Measurements from ENCODE around the gene C3orf20. TPM values are rescaled to one million over a fixed set of nuclear protein-coding genes. Genes with fewer than 3 reads are reported as not detected.

Gene C3orf20
- total and polyA plus RNA-seq, 2 of the 4 experiments (the other 2 are of a cell fraction), result not detected

DNA sequence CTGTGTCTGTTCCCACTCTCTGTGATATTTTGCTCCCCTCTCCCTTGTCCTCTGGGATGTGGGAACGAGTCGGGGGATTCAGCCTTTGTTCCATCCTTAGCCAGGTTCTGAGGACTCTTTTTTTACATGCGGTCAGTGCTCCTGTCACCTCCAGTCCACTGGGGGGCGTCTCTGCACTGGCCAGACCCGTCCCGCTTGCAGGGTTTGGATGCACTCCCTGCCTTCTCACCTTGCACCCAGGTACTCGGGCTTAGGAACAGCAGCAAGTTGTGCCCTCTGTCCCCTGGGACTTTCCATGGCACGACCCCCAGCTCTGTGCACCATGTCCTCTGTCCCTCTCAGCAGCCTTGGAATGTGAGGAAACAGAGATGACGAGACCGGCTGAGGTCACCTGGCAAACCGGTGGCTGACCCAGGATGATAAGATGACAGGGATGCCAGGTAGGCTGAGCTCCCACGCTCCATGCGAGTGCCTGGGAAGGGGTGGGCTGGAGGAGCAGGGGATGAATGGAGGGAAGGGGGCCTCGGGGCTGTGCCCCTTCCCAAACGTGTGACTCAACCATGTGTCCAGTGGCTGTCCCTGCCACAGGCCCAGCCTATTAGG, 116.5 kb downstream of the C3orf20 start:
- Histone ChIP-seq H3K14ac (replicated peaks; ENCODE audit: low read depth, low read length) (no peak overlapping the region), H3K27me3 (ENCODE audit: control insufficient read depth, insufficient read depth, low read length) (peaks cover 30% of the 10 kb centered on the region), H3K27ac (ENCODE audit: insufficient read depth, low read length) (no peak overlapping the region), H3K9ac (ENCODE audit: low read depth, low read length) (no peak overlapping the region), H3K56ac (ENCODE audit: extremely low read depth, insufficient read depth, low read length) (no peak overlapping the region), H3K9me3 (ENCODE audit: control insufficient read depth, insufficient read depth, low read length) (no peaks in the 10 kb centered on the region), H2AK5ac (ENCODE audit: low read depth, low read length) (no peak overlapping the region), H2BK20ac (ENCODE audit: low read depth, low read length) (no peak overlapping the region), H2AFZ (replicated peaks; ENCODE audit: low read length, poor library complexity) (no peak overlapping the region), H3K4me2 (ENCODE audit: low read depth, low read length) (no peak overlapping the region), H3K23ac (ENCODE audit: low read depth, low read length) (no peak overlapping the region), H3K4ac (ENCODE audit: low read depth, low read length) (no peak overlapping the region), H3K36me3 (ENCODE audit: control insufficient read depth, insufficient read depth, low read length) (no peaks in the 10 kb centered on the region), H3K4me1 (ENCODE audit: control insufficient read depth, insufficient read depth, low read length) (no peaks in the 10 kb centered on the region), H3K4me3 (ENCODE audit: insufficient read depth, low read depth, low read length) (no peak overlapping the region), H3K9me1 (ENCODE audit: insufficient read depth, low read length) (no peaks in the 10 kb centered on the region), H4K8ac (ENCODE audit: low read depth in 2 of 2, low read length in 2 of 2) (no peak overlapping the region), H2BK120ac (ENCODE audit: low read depth, low read length) (no peak overlapping the region), H3K79me1 (ENCODE audit: low read depth in 1 of 2, low read length in 2 of 2) (no peaks in the 10 kb centered on the region), H2AK9ac (replicated peaks; ENCODE audit: low read depth, low read length, poor library complexity) (peak overlapping the region; percentile 28), H4K91ac (ENCODE audit: insufficient read depth, low read depth, low read length) (no peak overlapping the region), H4K5ac (ENCODE audit: low read depth, low read length) (no peak overlapping the region), H4K20me1 (ENCODE audit: insufficient read depth, low read length) (no peaks in the 10 kb centered on the region), H2BK5ac (ENCODE audit: low read depth, low read length, poor library complexity, severe bottlenecking) (no peak overlapping the region), H2BK15ac (ENCODE audit: low read depth, low read length) (no peak overlapping the region), H3K18ac (ENCODE audit: low read depth, low read length) (no peak overlapping the region)
- in situ Hi-C loops (cut with MboI; ENCODE audit: low sequenced_read_pairs), result no loop called here
- CTCF ChIA-PET, result no interaction called here
- ATAC-seq (ENCODE audit: low read depth) (peak; percentile 57), DNase-seq (peak; percentile 12)
- intact Hi-C loops (cut with micrococcal nuclease), result loop anchor here (1.0 kb wide), 1 partner anchor 130 kb away; no protein-coding TSS in a partner anchor
- POLR2A ChIA-PET (ENCODE audit: unreplicated experiment), result no interaction called here
- 37% methylated on average over 8 of the region's 15 CpGs; no CpG with 5 or more reads in 1 of the 2 experiments for WGBS, 2 experiments (ENCODE audit: extremely low coverage in 2 of 2, insufficient read length in 1 of 2)
- dilution Hi-C loops (cut with HindIII; ENCODE audit: low sequenced_read_pairs, unreplicated experiment), result no loop called here
- BruUV-seq (replicated peaks), result no TSS peak
- TF ChIP-seq BHLHE40 (IDR thresholded peaks at IDR 0.05; ENCODE audit: low read depth, low read length), result no peak
- no peak for TF ChIP-seq MAZ (IDR thresholded peaks at IDR 0.05; ENCODE audit: borderline replicate concordance, low read depth, low read length)
- TF ChIP-seq RCOR1 (IDR thresholded peaks at IDR 0.05; ENCODE audit: insufficient replicate concordance, low read length), result no peak
- TF ChIP-seq RAD21 (IDR thresholded peaks at IDR 0.05; ENCODE audit: low read length), result peak; percentile 35
- TF ChIP-seq CHD1 (IDR thresholded peaks at IDR 0.05; ENCODE audit: low read depth, low read length), result no peak
- no peak for TF ChIP-seq POLR2A (IDR thresholded peaks at IDR 0.05; ENCODE audit: low read depth, low read length)
- TF ChIP-seq, protein P1, sequence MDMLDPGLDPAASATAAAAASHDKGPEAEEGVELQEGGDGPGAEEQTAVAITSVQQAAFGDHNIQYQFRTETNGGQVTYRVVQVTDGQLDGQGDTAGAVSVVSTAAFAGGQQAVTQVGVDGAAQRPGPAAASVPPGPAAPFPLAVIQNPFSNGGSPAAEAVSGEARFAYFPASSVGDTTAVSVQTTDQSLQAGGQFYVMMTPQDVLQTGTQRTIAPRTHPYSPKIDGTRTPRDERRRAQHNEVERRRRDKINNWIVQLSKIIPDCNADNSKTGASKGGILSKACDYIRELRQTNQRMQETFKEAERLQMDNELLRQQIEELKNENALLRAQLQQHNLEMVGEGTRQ (IDR thresholded peaks at IDR 0.05; ENCODE audit: low read depth, low read length), result no peak
- TF ChIP-seq NFE2L2 (IDR thresholded peaks at IDR 0.05; ENCODE audit: low read depth, low read length), result no peak
- TF ChIP-seq SMC3 (IDR thresholded peaks at IDR 0.05; ENCODE audit: low read depth, low read length), result peak; percentile 24; the same call in 1 of the 2 replicates
- TF ChIP-seq RFX5 (IDR thresholded peaks at IDR 0.05; ENCODE audit: low read depth, low read length), result no peak
- TF ChIP-seq, protein P2, sequence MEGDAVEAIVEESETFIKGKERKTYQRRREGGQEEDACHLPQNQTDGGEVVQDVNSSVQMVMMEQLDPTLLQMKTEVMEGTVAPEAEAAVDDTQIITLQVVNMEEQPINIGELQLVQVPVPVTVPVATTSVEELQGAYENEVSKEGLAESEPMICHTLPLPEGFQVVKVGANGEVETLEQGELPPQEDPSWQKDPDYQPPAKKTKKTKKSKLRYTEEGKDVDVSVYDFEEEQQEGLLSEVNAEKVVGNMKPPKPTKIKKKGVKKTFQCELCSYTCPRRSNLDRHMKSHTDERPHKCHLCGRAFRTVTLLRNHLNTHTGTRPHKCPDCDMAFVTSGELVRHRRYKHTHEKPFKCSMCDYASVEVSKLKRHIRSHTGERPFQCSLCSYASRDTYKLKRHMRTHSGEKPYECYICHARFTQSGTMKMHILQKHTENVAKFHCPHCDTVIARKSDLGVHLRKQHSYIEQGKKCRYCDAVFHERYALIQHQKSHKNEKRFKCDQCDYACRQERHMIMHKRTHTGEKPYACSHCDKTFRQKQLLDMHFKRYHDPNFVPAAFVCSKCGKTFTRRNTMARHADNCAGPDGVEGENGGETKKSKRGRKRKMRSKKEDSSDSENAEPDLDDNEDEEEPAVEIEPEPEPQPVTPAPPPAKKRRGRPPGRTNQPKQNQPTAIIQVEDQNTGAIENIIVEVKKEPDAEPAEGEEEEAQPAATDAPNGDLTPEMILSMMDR (conservative IDR thresholded peaks at IDR 0.05; ENCODE audit: low read depth, low read length), result peak; percentile 41
- no peak for TF ChIP-seq MAFK (IDR thresholded peaks at IDR 0.05; ENCODE audit: low read depth, low read length)
- no peak for TF ChIP-seq FOS (IDR thresholded peaks at IDR 0.05; ENCODE audit: low read depth, low read length)
